Medulla oblongata (tissue), 1 donor: ENCODE results near the gene CAAP1.
"Not testable (repeated sequence)": the region's sequence is repeated elsewhere in the genome, so short reads cannot be mapped to it uniquely, and the experiment has no call there.

Experiments
- DNase-seq: peaks from one replicate; pipeline ENCODE4 v3.0.0-alpha.2; 2015; ENCODE audit errors: extremely low spot score

CAAP1 gene

DNA sequence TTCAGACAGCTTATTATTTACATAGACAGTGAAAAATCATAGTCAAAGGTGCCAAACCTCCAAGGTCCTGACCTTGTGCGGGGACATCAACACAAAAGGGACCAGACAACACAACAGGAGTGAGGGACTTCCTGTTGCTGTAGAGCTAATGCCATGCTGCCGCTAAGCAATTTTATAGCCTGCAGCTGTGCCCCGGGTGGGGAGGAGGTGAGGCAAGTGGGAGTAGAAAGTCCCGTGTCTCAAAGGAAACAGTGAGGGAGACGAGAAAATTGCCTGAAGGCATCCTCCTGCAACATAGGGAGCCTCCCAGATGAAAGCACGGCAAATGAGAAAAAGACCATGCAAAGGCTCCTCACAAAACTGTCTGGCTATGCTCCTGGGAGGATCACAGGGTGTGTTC lies 58.8 kb downstream of the CAAP1 start:
- no peak for DNase-seq

DNA sequence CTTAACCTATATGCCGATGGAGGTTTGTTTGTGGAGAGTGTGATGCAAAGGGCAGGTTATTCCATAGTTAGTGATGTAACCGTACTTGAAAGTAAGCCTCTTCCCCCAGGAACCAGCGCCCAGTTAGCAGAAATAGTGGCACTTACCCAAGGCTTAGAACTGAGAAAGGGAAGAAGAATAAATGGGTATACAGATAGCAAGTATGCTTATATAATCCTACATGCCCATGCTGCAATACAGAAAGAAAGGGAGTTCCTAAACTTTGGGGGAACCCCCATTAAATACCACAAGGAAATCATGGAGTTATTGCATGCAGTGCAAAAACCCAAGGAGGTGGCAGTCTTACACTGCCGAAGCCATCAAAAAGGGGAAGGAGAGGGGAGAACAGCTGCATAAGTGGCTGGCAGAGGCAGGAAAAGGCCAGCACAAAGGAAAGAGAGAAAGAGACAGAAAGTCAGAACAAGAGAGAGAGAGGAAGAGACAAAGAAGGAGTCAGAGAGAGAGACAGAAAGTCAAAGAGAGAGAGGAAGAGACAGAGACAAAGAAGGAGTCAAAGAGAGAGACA lies 64.1 kb downstream of the CAAP1 start:
- DNase-seq, result not testable (repeated sequence)

DNA sequence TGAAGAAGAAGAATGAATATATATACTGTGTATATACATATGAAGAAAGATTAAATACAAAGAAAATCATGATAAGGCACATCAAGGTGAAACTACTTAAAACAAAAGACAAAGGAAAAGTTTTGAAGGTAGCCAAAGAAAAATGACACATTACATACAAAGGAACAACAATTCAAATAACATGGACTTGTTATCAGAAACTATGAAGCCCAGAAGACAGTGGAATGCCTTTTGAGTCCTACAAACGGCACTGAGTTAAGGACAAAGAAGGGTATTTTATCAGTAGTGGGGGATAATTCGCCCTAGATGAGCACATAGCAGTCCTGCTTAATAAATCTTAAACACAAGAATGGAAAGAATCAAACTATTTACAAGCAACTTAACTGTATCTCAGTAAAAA lies 77.8 kb downstream of the CAAP1 start:
- DNase-seq, result no peak

DNA sequence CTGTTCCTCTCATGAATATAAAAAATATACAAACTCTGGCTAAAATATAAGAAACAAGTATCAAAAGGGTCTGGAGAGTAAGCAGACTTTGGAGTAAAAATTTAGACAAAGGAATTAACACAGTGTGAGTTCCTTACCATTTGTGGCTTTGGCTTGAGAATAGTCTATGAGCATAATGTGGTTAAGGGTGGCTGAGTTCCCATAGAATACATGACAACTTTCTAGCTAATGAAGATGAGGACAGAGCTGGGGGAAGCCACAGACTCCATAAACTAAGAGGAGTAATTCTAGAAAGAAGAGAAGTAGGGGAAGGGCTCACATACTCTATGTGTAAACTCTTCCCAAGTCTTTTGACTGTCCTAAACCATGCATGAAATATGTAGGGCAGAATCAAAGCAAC lies 79.4 kb downstream of the CAAP1 start:
- DNase-seq, result no peak

DNA sequence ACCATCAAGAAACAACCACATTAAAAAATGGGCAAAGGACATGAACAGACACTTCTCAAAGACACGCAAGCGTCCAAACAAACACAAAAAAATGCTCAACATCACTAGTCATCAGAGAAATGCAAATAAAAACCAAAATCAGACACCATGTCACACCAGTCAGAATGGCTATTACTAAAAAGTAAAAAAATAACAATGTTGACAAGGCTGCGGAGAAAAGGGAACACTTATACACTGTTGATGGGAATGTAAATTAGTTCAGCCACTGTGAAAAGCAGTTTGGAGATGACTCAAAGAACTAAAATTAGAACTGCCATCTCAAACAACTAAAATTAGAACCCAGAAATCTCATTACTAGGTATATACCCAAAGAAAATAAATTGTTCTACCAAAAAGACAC lies 80.4 kb downstream of the CAAP1 start:
- DNase-seq, result no peak

DNA sequence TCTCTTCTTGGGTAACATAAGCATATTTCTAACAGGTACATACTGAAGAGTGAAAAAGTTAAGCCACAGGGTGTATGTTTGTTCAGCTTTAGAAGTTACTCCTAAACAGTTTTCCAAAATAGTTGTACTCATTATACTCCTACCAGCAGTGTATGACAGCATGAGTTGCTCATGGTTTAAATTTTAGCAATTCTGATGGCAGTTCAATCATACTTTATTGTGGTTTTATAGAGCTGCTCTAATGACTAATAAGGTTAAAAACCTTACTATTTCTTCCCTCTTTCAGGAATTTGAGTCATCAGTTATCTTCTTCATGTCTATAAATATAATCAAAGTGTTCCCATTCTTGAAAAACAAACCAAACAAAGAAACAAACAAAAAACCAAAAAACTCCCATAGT lies 81.5 kb downstream of the CAAP1 start:
- no peak for DNase-seq

DNA sequence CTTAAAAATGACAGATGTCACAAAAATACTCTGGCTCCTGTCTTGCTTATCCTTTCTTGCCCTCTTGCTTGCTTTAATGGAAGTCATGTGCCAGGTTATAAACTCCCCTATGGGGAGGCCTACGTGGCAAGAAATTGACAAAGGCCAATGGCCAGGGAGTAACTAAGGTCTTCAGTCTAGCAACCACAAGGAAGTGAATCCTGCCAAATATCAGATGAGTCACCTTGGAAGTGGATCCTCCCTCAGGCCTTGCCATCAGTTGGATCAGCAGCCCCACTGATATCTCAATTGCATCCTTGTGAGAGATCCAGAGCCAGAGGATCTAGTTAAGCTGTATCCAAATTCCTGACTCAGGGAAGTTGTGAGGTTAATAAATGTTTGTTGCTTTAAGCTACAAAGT lies 82.8 kb downstream of the CAAP1 start:
- DNase-seq, result no peak

DNA sequence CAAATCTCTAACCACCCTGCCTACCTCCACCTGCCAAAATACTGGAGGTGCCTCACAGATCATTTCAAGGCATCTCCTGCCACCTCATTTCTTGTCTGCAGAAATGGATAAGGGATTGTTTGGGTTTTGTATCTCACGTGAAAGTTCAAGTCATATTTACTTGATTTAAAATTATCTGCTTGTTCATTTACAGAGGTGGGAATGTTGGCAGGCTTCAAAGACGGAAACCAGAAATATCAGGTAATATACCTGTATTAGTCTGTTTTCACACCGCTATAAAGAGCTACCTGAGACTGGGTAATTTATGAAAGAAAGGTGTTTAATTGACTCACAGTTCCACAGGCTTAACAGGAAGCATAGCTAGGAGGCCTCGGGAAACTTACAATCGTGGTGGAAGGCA lies 85.4 kb downstream of the CAAP1 start:
- no peak for DNase-seq

DNA sequence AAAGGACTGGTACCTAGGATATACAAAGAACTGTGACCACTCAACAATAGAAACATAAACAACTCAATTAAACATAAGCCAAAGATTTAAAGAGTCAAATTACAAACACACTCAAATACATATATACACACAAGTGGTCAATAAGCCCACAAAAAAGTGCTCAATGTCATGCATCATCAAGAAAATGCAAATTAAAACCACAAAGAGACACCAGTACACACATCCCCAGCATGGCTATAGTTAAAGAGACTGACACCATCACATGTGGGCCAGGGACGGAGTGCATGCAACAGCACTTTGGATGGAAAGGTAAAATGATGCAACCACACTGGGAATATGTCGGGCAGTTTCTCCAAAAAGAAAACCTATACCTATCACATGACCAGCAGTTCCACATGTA lies 89.7 kb downstream of the CAAP1 start:
- DNase-seq, result no peak

DNA sequence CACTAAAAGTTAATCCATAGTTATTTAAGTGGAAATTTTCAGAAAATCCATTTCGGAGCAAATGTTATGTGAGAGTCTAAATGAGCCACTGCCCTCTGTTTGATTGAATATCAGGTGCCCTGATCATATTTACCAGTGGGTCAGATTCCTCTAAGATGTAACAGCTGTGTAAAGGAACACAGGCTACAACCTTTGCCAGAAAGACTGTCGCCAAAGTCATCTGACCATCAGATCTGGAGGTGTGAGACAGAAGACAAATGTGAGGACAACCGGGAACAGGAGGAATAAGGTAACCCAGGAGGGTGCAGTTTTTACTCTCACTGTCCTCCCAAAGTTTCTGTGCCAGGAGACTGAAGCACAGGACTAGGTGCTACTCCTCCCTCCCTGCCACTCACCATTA lies 90.8 kb downstream of the CAAP1 start:
- no peak for DNase-seq

DNA sequence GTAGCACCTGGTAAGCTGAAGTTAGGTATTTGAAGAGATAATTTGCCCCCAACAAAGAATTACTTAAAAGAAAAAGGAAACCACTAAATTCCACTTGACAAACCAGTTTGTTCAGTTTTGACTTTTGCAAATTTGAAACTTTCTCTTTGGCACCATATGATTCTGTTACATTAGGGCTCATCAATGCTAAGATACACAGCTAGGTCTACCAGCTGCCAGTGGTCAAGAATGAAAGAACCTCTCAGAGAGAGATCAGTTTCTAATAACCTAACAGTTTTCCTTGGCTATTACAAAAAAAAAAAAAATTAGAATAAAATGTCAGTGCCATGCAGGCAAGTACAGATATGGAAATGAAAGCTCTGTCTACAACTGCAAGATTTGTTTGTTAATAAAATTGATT lies 92.3 kb downstream of the CAAP1 start:
- no peak for DNase-seq

DNA sequence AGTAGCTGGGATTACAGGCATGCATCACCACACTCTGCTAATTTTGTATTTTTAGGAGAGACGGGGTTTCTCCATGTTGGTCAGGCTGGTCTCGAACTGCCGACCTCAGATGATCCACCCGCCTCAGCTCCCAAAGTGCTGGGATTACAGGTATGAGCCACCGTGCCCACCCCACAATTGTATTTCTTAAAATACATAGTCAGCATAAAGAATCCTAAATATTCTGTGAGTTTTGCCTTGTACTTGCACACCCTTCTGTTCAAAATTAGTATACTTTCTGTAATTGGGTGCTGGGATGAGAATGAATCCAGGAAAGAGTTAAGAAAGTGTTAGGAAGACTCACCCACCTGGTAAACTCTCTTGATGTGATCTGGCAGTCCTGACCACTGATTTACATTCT lies 101.3 kb downstream of the CAAP1 start:
- no peak for DNase-seq
